GM21526 (cell line): Measurements from ENCODE around the gene ARMC7.
"Not testable (repeated sequence)": the region's sequence is repeated elsewhere in the genome, so short reads cannot be mapped to it uniquely, and the experiment has no call there.

Experiments used
- ATAC-seq: cut with Tn5 transposase; IDR thresholded peaks from one replicate; pipeline ENCODE4 v1.9.1; 2021; ENCODE audit warnings: moderate library complexity; ENCODE audit not compliant: unreplicated experiment, low FRiP score

Gene ARMC7

GRCh38 chr17:75109407-75110233 is at the start of gene ARMC7:
Gene ARMC7 (plus strand): TSS chr17:75109969. CDS start chr17:75110289, 320 bp downstream.
- peak; percentile 52 for ATAC-seq

GRCh38 chr17:75060434-75061054 is 49.2 kb upstream of the ARMC7 start:
- no peak for ATAC-seq

GRCh38 chr17:75061055-75061438 is 48.7 kb upstream of the ARMC7 start:
- ATAC-seq: no peak

GRCh38 chr17:75061618-75062017 is 48.2 kb upstream of the ARMC7 start:
- no peak for ATAC-seq

GRCh38 chr17:75063201-75063600 is 46.6 kb upstream of the ARMC7 start:
- no peak for ATAC-seq

GRCh38 chr17:75063626-75064025 is 46.1 kb upstream of the ARMC7 start:
- no peak for ATAC-seq

- no peak for ATAC-seq
Measured at GRCh38 chr17:75064040-75064439, 45.7 kb upstream of the ARMC7 start.

GRCh38 chr17:75064460-75064859 is 45.3 kb upstream of the ARMC7 start:
- ATAC-seq: no peak

GRCh38 chr17:75064867-75065561 is 44.8 kb upstream of the ARMC7 start:
- no peak for ATAC-seq

GRCh38 chr17:75065562-75066151 is 44.1 kb upstream of the ARMC7 start:
- ATAC-seq: no peak

- no peak for ATAC-seq
Measured at GRCh38 chr17:75067856-75068255, 41.9 kb upstream of the ARMC7 start.

- ATAC-seq: no peak
Measured at GRCh38 chr17:75068750-75069149, 41.0 kb upstream of the ARMC7 start.

- no peak for ATAC-seq
Measured at GRCh38 chr17:75069783-75070182, 40.0 kb upstream of the ARMC7 start.

- not testable (repeated sequence) for ATAC-seq
Measured at GRCh38 chr17:75071478-75072271, 38.1 kb upstream of the ARMC7 start.

- not testable (repeated sequence) for ATAC-seq
Measured at GRCh38 chr17:75072909-75073308, 36.9 kb upstream of the ARMC7 start.

- ATAC-seq: no peak
Measured at GRCh38 chr17:75073618-75074047, 36.1 kb upstream of the ARMC7 start.

GRCh38 chr17:75074532-75074931 is 35.2 kb upstream of the ARMC7 start:
- no peak for ATAC-seq

GRCh38 chr17:75075597-75076336 is 34.0 kb upstream of the ARMC7 start:
- ATAC-seq: no peak

- no peak for ATAC-seq
Measured at GRCh38 chr17:75077072-75077495, 32.7 kb upstream of the ARMC7 start.
